ENCODE data around the gene HNRNPU. TPM values are rescaled to one million over a fixed set of nuclear protein-coding genes. Genes with fewer than 3 reads are reported as not detected.

The HNRNPU gene
- total and polyA plus RNA-seq, 2 experiments from 2014 or later = 166 to 226 TPM

DNA sequence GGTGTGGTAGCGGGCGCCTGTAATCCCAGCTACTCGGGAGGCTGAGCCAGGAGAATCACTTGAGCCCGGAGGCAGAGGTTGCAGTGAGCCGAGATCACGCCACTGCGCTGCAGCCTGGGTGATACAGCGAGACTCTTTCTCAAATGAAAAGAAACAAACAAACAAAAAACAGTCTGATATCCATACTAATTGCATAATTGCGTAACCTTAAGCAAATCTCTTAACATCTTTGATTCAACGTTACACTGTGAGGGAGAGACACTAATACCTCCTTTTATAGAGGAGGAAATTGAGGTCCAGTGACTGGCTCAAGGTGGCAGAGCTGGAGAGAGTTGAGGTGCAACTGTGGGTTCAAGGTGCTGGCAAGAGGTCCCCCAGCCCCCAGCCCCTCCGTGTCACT, 41.5 kb downstream of the HNRNPU start:
- Histone ChIP-seq H3K9me3 (ENCODE audit: low read depth) (no peaks in the 10 kb centered on the region), H3K27me3 (replicated peaks; ENCODE audit: insufficient read depth) (no peaks in the 10 kb centered on the region)
- 94 to 96% methylated on average over 11 of the region's 11 CpGs for WGBS, 2 experiments (ENCODE audit: low coverage in 1 of 2, low lambda C conversion rate in 2 of 2, missing lambda C conversion rate in 2 of 2)

DNA sequence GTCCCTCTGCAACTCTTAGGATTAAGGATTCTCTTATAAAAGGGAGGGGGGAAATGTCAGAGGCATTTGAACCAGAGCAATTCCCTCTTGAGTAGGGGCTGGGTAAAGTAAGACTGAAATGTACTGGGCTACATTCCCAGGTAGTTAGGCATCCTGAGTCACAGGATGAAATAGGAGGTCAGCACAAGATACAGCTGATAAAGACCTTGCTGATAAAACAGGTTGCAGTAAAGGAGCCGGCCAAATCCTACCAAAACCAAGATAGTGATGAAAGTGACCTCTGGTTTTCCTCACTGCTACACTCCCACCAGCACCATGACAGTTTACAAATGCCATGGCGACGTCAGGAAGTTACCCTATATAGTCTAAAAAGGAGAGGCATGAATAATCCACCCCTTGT, 43.2 kb downstream of the HNRNPU start:
- H4K20me1 ChIP-seq (ENCODE audit: insufficient read depth) = no peaks in the 10 kb centered on the region
- no peak overlapping the region for H3K4me2 ChIP-seq (ENCODE audit: unreplicated experiment)
- H3K4me3 ChIP-seq = no peak overlapping the region
- DNase-seq = no peak
- no peaks in the 10 kb centered on the region for H3K79me2 ChIP-seq (ENCODE audit: insufficient read depth)
- H3K9me3 ChIP-seq (ENCODE audit: low read depth) = no peaks in the 10 kb centered on the region
- no peaks in the 10 kb centered on the region for H3K36me3 ChIP-seq (ENCODE audit: low read depth)
- H3K4me1 ChIP-seq (ENCODE audit: insufficient read depth) = no peaks in the 10 kb centered on the region
- H3K27me3 ChIP-seq (replicated peaks; ENCODE audit: insufficient read depth) = no peaks in the 10 kb centered on the region
- no peak for TF ChIP-seq EZH2 (IDR thresholded peaks at IDR 0.05; ENCODE audit: insufficient read depth, poor library complexity, severe bottlenecking)
- TF ChIP-seq EZH2phosphoT487 (IDR thresholded peaks at IDR 0.05; ENCODE audit: insufficient read depth, low read depth) = no peak
- H3K9me2 ChIP-seq (ENCODE audit: insufficient read depth) = no peaks in the 10 kb centered on the region
- no peaks in the 10 kb centered on the region for H3F3A ChIP-seq (ENCODE audit: insufficient read depth)
- WGBS, 2 experiments (ENCODE audit: low coverage in 1 of 2, low lambda C conversion rate in 2 of 2, missing lambda C conversion rate in 2 of 2) = 60 to 71% methylated on average over 3 of the region's 3 CpGs
- no peak overlapping the region for H3K27ac ChIP-seq
- H2AFZ ChIP-seq = no peak overlapping the region
- in situ Hi-C loops (cut with MboI) = no loop called here
- H3K9ac ChIP-seq = no peak overlapping the region

More for the DNA sequence above, 41.5 kb downstream of the HNRNPU start:
- no peaks in the 10 kb centered on the region for H3K9me2 ChIP-seq (ENCODE audit: insufficient read depth)
- no peaks in the 10 kb centered on the region for H3K36me3 ChIP-seq (ENCODE audit: low read depth)
- no peaks in the 10 kb centered on the region for H3F3A ChIP-seq (ENCODE audit: insufficient read depth)
- in situ Hi-C loops (cut with MboI) = no loop called here
- no peaks in the 10 kb centered on the region for H3K4me1 ChIP-seq (ENCODE audit: insufficient read depth)
- H3K9ac ChIP-seq = no peak overlapping the region
- no peak overlapping the region for H2AFZ ChIP-seq
- H3K4me3 ChIP-seq = no peak overlapping the region
- H3K79me2 ChIP-seq (ENCODE audit: insufficient read depth) = no peaks in the 10 kb centered on the region
- H3K27ac ChIP-seq = no peak overlapping the region
- no peak overlapping the region for H3K4me2 ChIP-seq (ENCODE audit: unreplicated experiment)
- TF ChIP-seq EZH2phosphoT487 (IDR thresholded peaks at IDR 0.05; ENCODE audit: insufficient read depth, low read depth) = no peak
- TF ChIP-seq EZH2 (IDR thresholded peaks at IDR 0.05; ENCODE audit: insufficient read depth, poor library complexity, severe bottlenecking) = no peak
- H4K20me1 ChIP-seq (ENCODE audit: insufficient read depth) = no peaks in the 10 kb centered on the region
- DNase-seq = no peak

DNA sequence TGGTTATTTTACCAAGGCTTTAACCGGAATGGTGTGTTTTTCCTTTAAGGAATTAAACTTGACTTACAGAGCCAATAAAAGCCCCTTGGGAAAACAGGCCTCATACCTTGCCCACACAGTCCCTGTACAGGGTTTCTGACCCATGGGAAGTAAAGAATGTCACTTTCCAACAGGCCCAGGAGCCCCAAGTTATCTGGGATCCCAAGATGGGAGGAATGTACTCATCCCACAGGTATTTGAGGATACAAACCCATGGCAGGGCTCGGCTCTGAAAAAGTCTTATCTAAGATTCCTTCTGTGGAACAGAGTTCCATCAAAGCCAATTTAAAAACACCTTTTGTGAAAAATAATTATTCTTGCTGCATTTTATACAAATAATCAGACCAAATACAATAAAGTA, 44.2 kb downstream of the HNRNPU start:
- WGBS, 2 experiments (ENCODE audit: low coverage in 1 of 2, low lambda C conversion rate in 2 of 2, missing lambda C conversion rate in 2 of 2) = 79 to 81% methylated on average over 2 of the region's 2 CpGs
- TF ChIP-seq EZH2phosphoT487 (IDR thresholded peaks at IDR 0.05; ENCODE audit: insufficient read depth, low read depth) = no peak

DNA sequence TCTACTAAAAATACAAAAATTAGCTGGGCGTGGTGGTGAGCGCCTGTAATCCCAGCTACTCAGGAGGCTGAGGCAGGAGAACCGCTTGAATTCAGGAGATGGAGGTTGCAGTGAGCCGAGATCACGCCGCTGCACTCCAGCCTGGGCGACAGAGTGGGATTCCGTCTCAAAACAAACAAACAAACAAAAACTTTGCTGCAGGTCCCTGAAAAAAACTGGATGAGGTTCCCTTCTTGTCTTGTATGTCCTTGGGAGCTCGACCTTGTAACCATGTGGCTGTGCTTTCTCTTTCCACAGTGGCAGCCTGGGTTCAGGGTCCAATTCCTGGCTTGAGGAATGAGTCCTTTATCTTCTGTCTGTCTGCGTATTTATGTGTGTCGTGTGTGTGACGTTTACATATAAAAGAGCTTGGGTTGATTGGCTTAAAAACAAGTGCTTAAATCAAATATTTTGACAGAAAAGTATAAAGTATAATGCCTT, 46.9 kb downstream of the HNRNPU start:
- no peaks in the 10 kb centered on the region for H3F3A ChIP-seq (ENCODE audit: insufficient read depth)
- no peak overlapping the region for H2AFZ ChIP-seq
- no peaks in the 10 kb centered on the region for H3K4me1 ChIP-seq (ENCODE audit: insufficient read depth)
- no peaks in the 10 kb centered on the region for H3K9me3 ChIP-seq (ENCODE audit: low read depth)
- DNase-seq = no peak
- no peak overlapping the region for H3K4me3 ChIP-seq
- no peaks in the 10 kb centered on the region for H3K79me2 ChIP-seq (ENCODE audit: insufficient read depth)
- no peaks in the 10 kb centered on the region for H3K9me2 ChIP-seq (ENCODE audit: insufficient read depth)
- H3K4me2 ChIP-seq (ENCODE audit: unreplicated experiment) = no peak overlapping the region
- WGBS, 2 experiments (ENCODE audit: low coverage in 1 of 2, low lambda C conversion rate in 2 of 2, missing lambda C conversion rate in 2 of 2) = 78 to 80% methylated on average over 12 of the region's 12 CpGs
- no peaks in the 10 kb centered on the region for H3K36me3 ChIP-seq (ENCODE audit: low read depth)
- TF ChIP-seq EZH2 (IDR thresholded peaks at IDR 0.05; ENCODE audit: insufficient read depth, poor library complexity, severe bottlenecking) = no peak
- no peak for TF ChIP-seq EZH2phosphoT487 (IDR thresholded peaks at IDR 0.05; ENCODE audit: insufficient read depth, low read depth)
- no peaks in the 10 kb centered on the region for H3K27me3 ChIP-seq (replicated peaks; ENCODE audit: insufficient read depth)
- H4K20me1 ChIP-seq (ENCODE audit: insufficient read depth) = no peaks in the 10 kb centered on the region
- in situ Hi-C loops (cut with MboI) = no loop called here
- no peak overlapping the region for H3K27ac ChIP-seq
- no peak overlapping the region for H3K9ac ChIP-seq

More for the DNA sequence above, 44.2 kb downstream of the HNRNPU start:
- no peaks in the 10 kb centered on the region for H3F3A ChIP-seq (ENCODE audit: insufficient read depth)
- H3K27me3 ChIP-seq (replicated peaks; ENCODE audit: insufficient read depth) = no peaks in the 10 kb centered on the region
- H2AFZ ChIP-seq = no peak overlapping the region
- H4K20me1 ChIP-seq (ENCODE audit: insufficient read depth) = no peaks in the 10 kb centered on the region
- no peak overlapping the region for H3K9ac ChIP-seq
- in situ Hi-C loops (cut with MboI) = no loop called here
- H3K9me3 ChIP-seq (ENCODE audit: low read depth) = no peaks in the 10 kb centered on the region
- H3K27ac ChIP-seq = no peak overlapping the region
- no peak overlapping the region for H3K4me3 ChIP-seq
- H3K36me3 ChIP-seq (ENCODE audit: low read depth) = no peaks in the 10 kb centered on the region
- no peaks in the 10 kb centered on the region for H3K4me1 ChIP-seq (ENCODE audit: insufficient read depth)
- no peaks in the 10 kb centered on the region for H3K79me2 ChIP-seq (ENCODE audit: insufficient read depth)
- no peak overlapping the region for H3K4me2 ChIP-seq (ENCODE audit: unreplicated experiment)
- no peak for DNase-seq
- no peaks in the 10 kb centered on the region for H3K9me2 ChIP-seq (ENCODE audit: insufficient read depth)

DNA sequence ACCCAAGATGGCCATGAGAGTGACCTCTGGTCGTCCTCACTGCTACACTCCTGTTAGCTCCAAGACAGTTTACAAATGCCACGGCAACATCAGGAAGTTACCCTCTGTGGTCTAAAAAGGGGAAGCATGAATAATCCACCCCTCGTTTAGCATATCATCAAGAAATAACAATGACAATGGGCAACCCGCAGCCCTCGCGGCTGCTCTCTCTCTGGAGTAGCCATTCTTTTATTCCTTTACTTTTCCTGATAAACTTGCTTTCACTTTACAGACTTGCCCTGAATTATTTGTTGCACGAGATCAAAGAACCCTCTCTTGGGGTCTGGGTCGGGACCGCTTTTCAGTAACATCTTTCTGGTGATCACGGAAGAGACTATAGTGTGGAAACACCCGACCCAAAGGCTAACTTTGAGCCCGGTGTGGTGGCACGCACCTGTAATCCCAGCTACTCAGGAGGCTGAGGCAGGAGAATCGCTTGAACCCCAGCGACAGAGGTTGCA, 48.7 kb downstream of the HNRNPU start:
- H3K4me3 ChIP-seq = peak overlapping the region; percentile 32; the same call in 1 of the 2 replicates
- no peaks in the 10 kb centered on the region for H3K9me3 ChIP-seq (ENCODE audit: low read depth)
- no peaks in the 10 kb centered on the region for H4K20me1 ChIP-seq (ENCODE audit: insufficient read depth)
- 37 to 40% methylated on average over 15 of the region's 15 CpGs for WGBS, 2 experiments (ENCODE audit: low coverage in 1 of 2, low lambda C conversion rate in 2 of 2, missing lambda C conversion rate in 2 of 2)
- no peaks in the 10 kb centered on the region for H3K79me2 ChIP-seq (ENCODE audit: insufficient read depth)
- H3K9me2 ChIP-seq (ENCODE audit: insufficient read depth) = no peaks in the 10 kb centered on the region
- DNase-seq = no peak
- H3K4me2 ChIP-seq (ENCODE audit: unreplicated experiment) = no peak overlapping the region
- no peak overlapping the region for H3K9ac ChIP-seq
- peak overlapping the region; percentile 48; the same call in 1 of the 2 replicates for H2AFZ ChIP-seq
- in situ Hi-C loops (cut with MboI) = no loop called here
- H3K36me3 ChIP-seq (ENCODE audit: low read depth) = no peaks in the 10 kb centered on the region
- H3K4me1 ChIP-seq (ENCODE audit: insufficient read depth) = no peaks in the 10 kb centered on the region
- no peaks in the 10 kb centered on the region for H3F3A ChIP-seq (ENCODE audit: insufficient read depth)
- no peak overlapping the region for H3K27ac ChIP-seq
- no peaks in the 10 kb centered on the region for H3K27me3 ChIP-seq (replicated peaks; ENCODE audit: insufficient read depth)
- no peak for TF ChIP-seq EZH2 (IDR thresholded peaks at IDR 0.05; ENCODE audit: insufficient read depth, poor library complexity, severe bottlenecking)
- no peak for TF ChIP-seq EZH2phosphoT487 (IDR thresholded peaks at IDR 0.05; ENCODE audit: insufficient read depth, low read depth)

Measured in GM23248 (cell line).